ENCODE measurements around the gene HMG20A. TPM values are rescaled to one million over a fixed set of nuclear protein-coding genes. Genes with fewer than 3 reads are reported as not detected.

Gene HMG20A
- total and polyA plus RNA-seq, 10 of the 15 experiments (the other 5 are each of a cell fraction or from before 2014, with no cell fraction given): 30.0 to 98.7 (median 46.8) TPM

GRCh38 chr15:77533578-77534430 is 113.1 kb downstream of the HMG20A start (continued):
- TF ChIP-seq CEBPZ (IDR thresholded peaks at IDR 0.05; ENCODE audit: low read depth, low read length): no peak
- TF ChIP-seq CHD4 (IDR thresholded peaks at IDR 0.05): no peak
- TF ChIP-seq EGR1 (IDR thresholded peaks at IDR 0.05; ENCODE audit: borderline replicate concordance in 1 of 2, low read depth in 2 of 2, low read length in 2 of 2): no peak
- TF ChIP-seq E4F1 (IDR thresholded peaks at IDR 0.05; ENCODE audit: borderline replicate concordance, partially characterized antibody): no peak
- TF ChIP-seq EZH2 (IDR thresholded peaks at IDR 0.05; ENCODE audit: borderline replicate concordance, control insufficient read depth, low read depth, low read length): no peak
- TF ChIP-seq YY1 (IDR thresholded peaks at IDR 0.05; ENCODE audit: low read depth, low read length): no peak
- no peak for TF ChIP-seq CBX5 (IDR thresholded peaks at IDR 0.05; ENCODE audit: low read depth)

Other genes with a start within 250 kb of the HMG20A start
- gene PEAK1, start 784 bp upstream of the HMG20A start, total RNA-seq (2014; rRNA removed): 13.6 TPM in 2 replicates
- gene PEAK1, start 784 bp upstream of the HMG20A start, total RNA-seq (2014; rRNA removed; fragmentation: Illumina TruSeq; extraction: Trizol): 15.7 and 17.3 TPM in 2 replicates
- gene PEAK1, start 784 bp upstream of the HMG20A start, total RNA-seq (2021): 23.1 and 24.2 TPM in 2 replicates
- 18.0 and 18.1 TPM in 2 replicates for gene PEAK1, start 784 bp upstream of the HMG20A start, polyA plus RNA-seq (2011; rRNA removed)
- 15.0 and 15.1 TPM in 2 replicates for gene PEAK1, start 784 bp upstream of the HMG20A start, polyA plus RNA-seq (2014; fragmentation: Illumina TruSeq; extraction: Trizol)
- gene PEAK1, start 784 bp upstream of the HMG20A start, polyA plus RNA-seq (2014; fragmentation: Nextera tagmentation; extraction: Ambion mirVana): 1 to 10 TPM in 1 of 2 experiments, under 1 TPM in 1; 0.62 to 1.1 TPM
- gene PEAK1, start 784 bp upstream of the HMG20A start, polyA plus RNA-seq (2014; rRNA removed): 8.8 and 11.9 TPM in 2 replicates
- 1 to 10 TPM; 3.2 to 3.9 TPM for gene PEAK1, start 784 bp upstream of the HMG20A start, polyA plus RNA-seq (2016; fragmentation: Nextera tagmentation; extraction: Ambion mirVana)
- 0.27 TPM in 1 of 2 replicates, not detected in the other for gene LINGO1, start 212.0 kb downstream of the HMG20A start, total RNA-seq (2014; rRNA removed)
- not detected in 2 replicates for gene LINGO1, start 212.0 kb downstream of the HMG20A start, total RNA-seq (2014; rRNA removed; fragmentation: Illumina TruSeq; extraction: Trizol)
- gene LINGO1, start 212.0 kb downstream of the HMG20A start, total RNA-seq (2021): 0.64 TPM in 1 of 2 replicates, not detected in the other
- 0.61 and 3.9 TPM in 2 replicates for gene LINGO1, start 212.0 kb downstream of the HMG20A start, polyA plus RNA-seq (2011; rRNA removed)
- gene LINGO1, start 212.0 kb downstream of the HMG20A start, polyA plus RNA-seq (2014; fragmentation: Illumina TruSeq; extraction: Trizol): 0.15 TPM in 1 of 2 replicates, not detected in the other
- gene LINGO1, start 212.0 kb downstream of the HMG20A start, polyA plus RNA-seq (2014; fragmentation: Nextera tagmentation; extraction: Ambion mirVana): not detected
- gene LINGO1, start 212.0 kb downstream of the HMG20A start, polyA plus RNA-seq (2014; rRNA removed): 0.04 and 0.05 TPM in 2 replicates
- gene LINGO1, start 212.0 kb downstream of the HMG20A start, polyA plus RNA-seq (2016; fragmentation: Nextera tagmentation; extraction: Ambion mirVana): under 1 TPM in 1 of 2 experiments, not detected in 1; 0.19 TPM